Fibroblast of the conjunctiva (primary cell): Measurements from ENCODE around the gene FYCO1.
"Not testable (repeated sequence)": the region's sequence is repeated elsewhere in the genome, so short reads cannot be mapped to it uniquely, and the experiment has no call there.

Experiments used
- DNase-seq: peaks from one replicate; pipeline ENCODE4 v3.0.0-alpha.2; 2010; ENCODE audit warnings: low read depth

FYCO1 gene

GRCh38 chr3:45995236-45996192 is at the start of gene FYCO1:
Gene FYCO1, minus strand, starts transcription at chr3:45995824. Its CDS starts 10,914 bp downstream, at chr3:45984910.
- DNase-seq, result peak; percentile 79

- no peak for DNase-seq
These were observed 43.3 kb upstream of the FYCO1 start for GRCh38 chr3:46038916-46039315.

- not testable (repeated sequence) for DNase-seq
These were observed 42.4 kb upstream of the FYCO1 start for GRCh38 chr3:46038071-46038470.

GRCh38 chr3:46036191-46036590 is 40.6 kb upstream of the FYCO1 start:
- no peak for DNase-seq

GRCh38 chr3:46031747-46032146 is 36.1 kb upstream of the FYCO1 start:
- DNase-seq, result no peak

- no peak for DNase-seq
These were observed 35.6 kb upstream of the FYCO1 start for GRCh38 chr3:46031269-46031668.

- DNase-seq, result no peak
These were observed 35.0 kb upstream of the FYCO1 start for GRCh38 chr3:46030626-46031025.

- no peak for DNase-seq
These were observed 34.4 kb upstream of the FYCO1 start for GRCh38 chr3:46029953-46030543.

- DNase-seq, result no peak
These were observed 32.2 kb upstream of the FYCO1 start for GRCh38 chr3:46027736-46028397.

GRCh38 chr3:46027021-46027705 is 31.5 kb upstream of the FYCO1 start, which contains the start of gene XCR1:
Gene XCR1, minus strand, starts transcription at chr3:46027483. Its CDS starts 5,536 bp downstream, at chr3:46021947.
- no peak for DNase-seq

GRCh38 chr3:46025139-46025538 is 29.5 kb upstream of the FYCO1 start:
- no peak for DNase-seq

- no peak for DNase-seq
These were observed 28.5 kb upstream of the FYCO1 start for GRCh38 chr3:46024131-46024530.

GRCh38 chr3:46022909-46023785 is 27.5 kb upstream of the FYCO1 start:
- DNase-seq, result no peak

- no peak for DNase-seq
These were observed 25.9 kb upstream of the FYCO1 start for GRCh38 chr3:46021516-46021915.

- no peak for DNase-seq
These were observed 25.3 kb upstream of the FYCO1 start for GRCh38 chr3:46020766-46021510.

GRCh38 chr3:46019707-46020106 is 24.1 kb upstream of the FYCO1 start:
- no peak for DNase-seq

GRCh38 chr3:46017720-46018119 is 22.1 kb upstream of the FYCO1 start:
- no peak for DNase-seq

- no peak for DNase-seq
These were observed 17.9 kb upstream of the FYCO1 start for GRCh38 chr3:46013316-46014094.

GRCh38 chr3:46012246-46012645 is 16.6 kb upstream of the FYCO1 start:
- DNase-seq, result no peak
